Activated naive CD4-positive, alpha-beta T cell treated with anti-CD3 and anti-CD28 coated beads, Interleukin-2, amount 50 U/mL, for 72 hours (primary cell): ENCODE data around the gene PRR23E. TPM values are rescaled to one million over a fixed set of nuclear protein-coding genes. Genes with fewer than 3 reads are reported as not detected.
A peak's percentile ranks its signal among the peaks of the same experiment; 100 is the strongest.

Experiments used
- ATAC-seq, 2 donors: fragments of 150-1000 bp; cut with Tn5 transposase; 2 replicates each; pipeline ENCODE4 v1.10.0; 2021; ENCODE audit warnings: mild to moderate bottlenecking in 2 of 2, moderate library complexity in 2 of 2
- DNase-seq, 2 donors: peaks; one replicate each; pipeline ENCODE4 v3.0.0; 2021 to 2022; ENCODE audit warnings: low spot score in 2 of 2
- H3K27ac Mint-ChIP-seq, 2 donors: one replicate each; pipeline ENCODE4 v1.8.0; 2022; ENCODE audit warnings: mild to moderate bottlenecking in 2 of 2, mixed read lengths in 2 of 2
- H3K36me3 Mint-ChIP-seq, 2 donors: one replicate each; pipeline ENCODE4 v1.8.0; 2022; ENCODE audit warnings: mixed read lengths in 2 of 2
- H3K9me3 Mint-ChIP-seq, 2 donors: one replicate each; pipeline ENCODE4 v1.8.0; 2022; ENCODE audit warnings: mixed read lengths in 2 of 2
- total RNA-seq, 2 donors: library from RNA; stranded (reverse); gene quantifications; one replicate each; pipeline ENCODE4 v1.2.3, GENCODE V29; 2022

Gene PRR23E
- total RNA-seq, 2 donors from 2014 or later, result not detected

GRCh38 chr3:127196002-127196401, 3.1 kb downstream of the PRR23E start:
- H3K27ac Mint-ChIP-seq, result no peak overlapping the region
- ATAC-seq, result no peak
- DNase-seq, result no peak
- H3K9me3 Mint-ChIP-seq, result peaks cover 3 to 7% of the 10 kb centered on the region in 2 donors
- no peaks in the 10 kb centered on the region for H3K36me3 Mint-ChIP-seq

GRCh38 chr3:127196466-127197299, 3.8 kb downstream of the PRR23E start:
- Mint-ChIP-seq H3K36me3 (no peaks in the 10 kb centered on the region), H3K9me3 (peaks cover 3 to 5% of the 10 kb centered on the region in 2 donors), H3K27ac (no peak overlapping the region)
- DNase-seq, result no peak
- ATAC-seq, result no peak

GRCh38 chr3:127197300-127198189, 4.6 kb downstream of the PRR23E start:
- Mint-ChIP-seq H3K36me3 (no peaks in the 10 kb centered on the region), H3K27ac (no peak overlapping the region), H3K9me3 (no peaks in the 10 kb centered on the region)
- ATAC-seq, result no peak
- DNase-seq, result no peak

GRCh38 chr3:127200086-127200691, 7.3 kb downstream of the PRR23E start:
- ATAC-seq, result no peak
- DNase-seq, result no peak
- H3K9me3 Mint-ChIP-seq, result peaks cover 0 to 4% of the 10 kb centered on the region in 2 donors
- H3K36me3 Mint-ChIP-seq, result no peaks in the 10 kb centered on the region
- H3K27ac Mint-ChIP-seq, result no peak overlapping the region

- DNase-seq, result no peak
- H3K36me3 Mint-ChIP-seq, result no peaks in the 10 kb centered on the region
- ATAC-seq, result no peak
- no peak overlapping the region for H3K27ac Mint-ChIP-seq
- H3K9me3 Mint-ChIP-seq, result peaks cover 0 to 4% of the 10 kb centered on the region in 2 donors
These were observed 10.1 kb downstream of the PRR23E start for GRCh38 chr3:127203024-127203423.

- no peak for DNase-seq
- Mint-ChIP-seq H3K36me3 (no peaks in the 10 kb centered on the region), H3K9me3 (peaks cover 0 to 4% of the 10 kb centered on the region in 2 donors), H3K27ac (no peak overlapping the region)
- ATAC-seq, result no peak
These were observed 12.1 kb downstream of the PRR23E start for GRCh38 chr3:127204841-127205582.

- H3K27ac Mint-ChIP-seq, result no peak overlapping the region
- no peaks in the 10 kb centered on the region for H3K36me3 Mint-ChIP-seq
- H3K9me3 Mint-ChIP-seq, result peaks cover 0 to 4% of the 10 kb centered on the region in 2 donors
- no peak for ATAC-seq
- DNase-seq, result no peak
These were observed 13.2 kb downstream of the PRR23E start for GRCh38 chr3:127206154-127206553.

GRCh38 chr3:127206611-127207516, 13.9 kb downstream of the PRR23E start:
- Mint-ChIP-seq H3K9me3 (peaks cover 0 to 4% of the 10 kb centered on the region in 2 donors), H3K36me3 (no peaks in the 10 kb centered on the region), H3K27ac (no peak overlapping the region)
- ATAC-seq (no peak), DNase-seq (no peak)

GRCh38 chr3:127207727-127208482, 15.0 kb downstream of the PRR23E start:
- H3K36me3 Mint-ChIP-seq, result no peaks in the 10 kb centered on the region
- peaks cover 0 to under 1% of the 10 kb centered on the region in 2 donors for H3K9me3 Mint-ChIP-seq
- ATAC-seq (no peak), DNase-seq (no peak)
- no peak overlapping the region for H3K27ac Mint-ChIP-seq

GRCh38 chr3:127208483-127209100, 15.7 kb downstream of the PRR23E start:
- DNase-seq (no peak), ATAC-seq (peak in 1 of 2 donors; percentile 28)
- Mint-ChIP-seq H3K9me3 (no peaks in the 10 kb centered on the region), H3K36me3 (no peaks in the 10 kb centered on the region), H3K27ac (no peak overlapping the region)

- H3K36me3 Mint-ChIP-seq, result no peaks in the 10 kb centered on the region
- no peaks in the 10 kb centered on the region for H3K9me3 Mint-ChIP-seq
- no peak overlapping the region for H3K27ac Mint-ChIP-seq
- DNase-seq, result no peak
- no peak for ATAC-seq
These were observed 16.4 kb downstream of the PRR23E start for GRCh38 chr3:127209155-127209839.

GRCh38 chr3:127209840-127210653, 17.1 kb downstream of the PRR23E start:
- DNase-seq, result no peak
- H3K27ac Mint-ChIP-seq, result no peak overlapping the region
- no peaks in the 10 kb centered on the region for H3K36me3 Mint-ChIP-seq
- H3K9me3 Mint-ChIP-seq, result no peaks in the 10 kb centered on the region
- ATAC-seq, result no peak

- ATAC-seq (no peak), DNase-seq (no peak)
- H3K27ac Mint-ChIP-seq, result no peak overlapping the region
- H3K9me3 Mint-ChIP-seq, result no peaks in the 10 kb centered on the region
- no peaks in the 10 kb centered on the region for H3K36me3 Mint-ChIP-seq
These were observed 17.7 kb downstream of the PRR23E start for GRCh38 chr3:127210654-127210943.
